HepG2 (cell line): ENCODE data around the gene FUBP3. TPM values are rescaled to one million over a fixed set of nuclear protein-coding genes. Genes with fewer than 3 reads are reported as not detected.

Experiments used
- ATAC-seq: fragments of 200-7000 bp; cut with Tn5 transposase; 3 replicates; pipeline ENCODE4 v1.9.1; 2020; ENCODE audit warnings: mild to moderate bottlenecking, moderate library complexity
- BruUV-seq: library from RNA; stranded (reverse); fragments of 400-500 nt; replicated peaks from 2 replicates; lab custom pipeline; 2021; lab: Mats Ljungman, UMichigan
- CTCF ChIA-PET: fragments of 300-600 bp; formaldehyde crosslinking; extraction: SDS; loops from one replicate; lab custom pipeline; 2021; ENCODE audit warnings: low total read pairs, inconsistent platforms, low intra/inter-chr PET ratio; lab: Yijun Ruan, JAX
- POLR2A ChIA-PET: fragments of 350-600 bp; sonication (Branson Sonifier 250); formaldehyde crosslinking; loops from one replicate; lab custom pipeline; 2020; ENCODE audit warnings: antibody characterized with exemption, inconsistent platforms; lab: Yijun Ruan, JAX
- DNase-seq: peaks from one replicate; pipeline ENCODE4 v3.0.0-alpha.2; 2015; ENCODE audit warnings: low spot score
- FAIRE-seq: peaks from 3 replicates; lab custom pipeline; 2011; peaks lifted over from hg19 to GRCh38; lab: Jason Lieb, UNC
- H2AFZ ChIP-seq: one replicate; pipeline ENCODE4 v1.6.1; 2011; ENCODE audit warnings: low read length, inconsistent platforms
- H3K27ac ChIP-seq: fragments of 300-600 bp; 3 replicates; pipeline ENCODE4 v1.8.0; 2011; ENCODE audit warnings: mixed run types, mild to moderate bottlenecking, mixed read lengths, low read length, inconsistent platforms; ENCODE audit not compliant: insufficient read depth; ENCODE audit errors: extremely low read length
- H3K27me3 ChIP-seq, 2 experiments: fragments of 200-600 bp in 1 of 2; 2 replicates in 1 of 2; 3 replicates in 1 of 2; pipeline versions ENCODE4 v1.6.0 to v1.8.0; 2011; ENCODE audit warnings: low read length in 2 of 2, mild to moderate bottlenecking in 2 of 2, moderate library complexity in 2 of 2, inconsistent platforms in 1 of 2; ENCODE audit not compliant: insufficient read depth in 2 of 2, control insufficient read depth in 1 of 2
- H3K36me3 ChIP-seq, 2 experiments: fragments of 200-600 bp in 1 of 2; replicated peaks in 1 of 2; 2 replicates in 1 of 2; 3 replicates in 1 of 2; pipeline versions ENCODE4 v1.5.1 to v1.8.0; 2011; ENCODE audit warnings: low read length in 2 of 2, inconsistent platforms in 1 of 2; ENCODE audit not compliant: insufficient read depth in 2 of 2, control insufficient read depth in 1 of 2
- H3K4me1 ChIP-seq: 2 replicates; pipeline ENCODE4 v1.5.1; 2012; ENCODE audit warnings: low read length, inconsistent platforms; ENCODE audit not compliant: insufficient read depth
- H3K4me2 ChIP-seq: 2 replicates; pipeline ENCODE4 v1.6.0; 2011; ENCODE audit warnings: low read depth, low read length, inconsistent platforms
- H3K4me3 ChIP-seq, 3 experiments: fragments of 200-600 bp in 1 of 3; sonication (generic), shearing (Covaris generic) in 1 of 3; replicated peaks in 1 of 3; 2 replicates each; pipeline ENCODE4 v1.5.1; 2011 to 2016; ENCODE audit warnings: low read length in 3 of 3, inconsistent platforms in 2 of 3, low read depth in 2 of 3, mild to moderate bottlenecking in 2 of 3, control low read depth in 1 of 3, mixed read lengths in 1 of 3; ENCODE audit not compliant: insufficient read depth in 1 of 3
- H3K79me2 ChIP-seq: one replicate; pipeline ENCODE4 v1.6.1; 2011; ENCODE audit warnings: low read length, inconsistent platforms; ENCODE audit not compliant: insufficient read depth
- H3K9ac ChIP-seq: 2 replicates; pipeline ENCODE4 v1.6.0; 2011; ENCODE audit warnings: mild to moderate bottlenecking, low read depth, low read length, inconsistent platforms; ENCODE audit not compliant: insufficient read depth
- H3K9me3 ChIP-seq: 2 replicates; pipeline ENCODE4 v1.5.1; 2012; ENCODE audit warnings: mild to moderate bottlenecking, low read length
- H4K20me1 ChIP-seq: 2 replicates; pipeline ENCODE4 v1.6.0; 2011; ENCODE audit warnings: inconsistent platforms, mild to moderate bottlenecking, low read length, moderate library complexity; ENCODE audit not compliant: insufficient read depth
- CTCF ChIP-seq: sonication (generic); formaldehyde crosslinking; IDR thresholded peaks from 2 replicates; pipeline ENCODE4 v1.5.0; 2020; ENCODE audit warnings: mild to moderate bottlenecking, missing genetic modification reagents, moderate library complexity
- NFATC3 ChIP-seq: sonication (generic); formaldehyde crosslinking; IDR thresholded peaks from 2 replicates; pipeline ENCODE4 v1.5.1; 2020; ENCODE audit warnings: mild to moderate bottlenecking, missing genetic modification reagents
- SMC3 ChIP-seq: IDR thresholded peaks from 2 replicates; pipeline ENCODE4 v1.6.1; 2011; ENCODE audit warnings: low read length, improper control_type of control experiment
- ZNF101 ChIP-seq: sonication (generic); formaldehyde crosslinking; IDR thresholded peaks from 2 replicates; pipeline ENCODE4 v1.4.0; 2020; ENCODE audit warnings: mild to moderate bottlenecking, low read depth, missing genetic modification reagents, borderline replicate concordance
- ZNF326 ChIP-seq: sonication (generic); formaldehyde crosslinking; IDR thresholded peaks from 2 replicates; pipeline ENCODE4 v1.4.0; 2020; ENCODE audit warnings: missing genetic modification reagents, borderline replicate concordance
- ZNF713 ChIP-seq: sonication (generic); formaldehyde crosslinking; IDR thresholded peaks from 2 replicates; pipeline ENCODE4 v1.4.0; 2020; ENCODE audit warnings: mild to moderate bottlenecking, missing genetic modification reagents
- ZSCAN9 ChIP-seq: IDR thresholded peaks from 2 replicates; pipeline ENCODE4 v1.6.1; 2016; ENCODE audit warnings: borderline replicate concordance
- WGBS: methylation state at CpG from one replicate; pipeline ENCODE4 v1.1.6; 2017; ENCODE audit warnings: low lambda C conversion rate; 5-methylcytosine and 5-hydroxymethylcytosine counted together
- in situ Hi-C: cut with HindIII; loops from 2 replicates; pipeline ENCODE4 v1.10.0; 2017; ENCODE audit warnings: low pct_unique_long_range_greater_than_20kb; ENCODE audit not compliant: extremely low pct_ligation_motif_present
- intact Hi-C: fragments of 100-400 bp; cut with micrococcal nuclease; formaldehyde crosslinking; loops from one replicate; pipeline ENCODE4 v1.10.0; 2022; ENCODE audit not compliant: unreplicated experiment
- polyA plus RNA-seq, 8 experiments: library from polyadenylated mRNA; depleted of rRNA in 3 of 8; stranded (reverse) in 7 of 8; unstranded in 1 of 8; fragments of >200 nt; fragmentation: Illumina TruSeq in 4 of 8; extraction: Trizol in 4 of 8; gene quantifications; 2 replicates each; pipeline versions ENCODE4 v1.2.1 to v1.2.3, GENCODE V29; 2011 to 2016; ENCODE audit warnings: low read depth in 4 of 8, missing spikeins in 1 of 8, mixed read lengths in 1 of 8; ENCODE audit not compliant: insufficient read depth in 1 of 8
- total RNA-seq, 5 experiments: library from RNA; depleted of rRNA; stranded (reverse); fragments of >200 nt; fragmentation: Illumina TruSeq; extraction: Trizol; gene quantifications; 2 replicates each; pipeline ENCODE4 v1.2.3, GENCODE V29; 2016; ENCODE audit warnings: low read depth in 1 of 5
- TF ChIP-seq, protein P1 (sequence below): sonication (generic); formaldehyde crosslinking; IDR thresholded peaks from 2 replicates; pipeline ENCODE4 v1.4.0; 2020; ENCODE audit warnings: missing genetic modification reagents
- TF ChIP-seq, protein P2 (sequence below): conservative IDR thresholded peaks from 2 replicates; pipeline ENCODE4 v1.6.1; 2018; ENCODE audit warnings: missing genetic modification reagents

Gene FUBP3
- total and polyA plus RNA-seq, 2 of the 13 experiments (the other 11 are each of a cell fraction or from before 2014, with no cell fraction given) = 28.7 to 40.0 TPM

GRCh38 chr9:130640681-130641080, 61.3 kb downstream of the FUBP3 start:
- no peaks in the 10 kb centered on the region for H3K79me2 ChIP-seq
- H3K9me3 ChIP-seq = no peaks in the 10 kb centered on the region
- in situ Hi-C loops (no loop called here), intact Hi-C loops (no loop called here)
- no peaks in the 10 kb centered on the region for H4K20me1 ChIP-seq
- H3K9ac ChIP-seq = no peak overlapping the region
- 62% methylated on average over 7 of the region's 7 CpGs for whole genome bisulfite sequencing
- ATAC-seq (peak; percentile 74), DNase-seq (no peak), FAIRE-seq (no peak)
- TF ChIP-seq, protein P1, sequence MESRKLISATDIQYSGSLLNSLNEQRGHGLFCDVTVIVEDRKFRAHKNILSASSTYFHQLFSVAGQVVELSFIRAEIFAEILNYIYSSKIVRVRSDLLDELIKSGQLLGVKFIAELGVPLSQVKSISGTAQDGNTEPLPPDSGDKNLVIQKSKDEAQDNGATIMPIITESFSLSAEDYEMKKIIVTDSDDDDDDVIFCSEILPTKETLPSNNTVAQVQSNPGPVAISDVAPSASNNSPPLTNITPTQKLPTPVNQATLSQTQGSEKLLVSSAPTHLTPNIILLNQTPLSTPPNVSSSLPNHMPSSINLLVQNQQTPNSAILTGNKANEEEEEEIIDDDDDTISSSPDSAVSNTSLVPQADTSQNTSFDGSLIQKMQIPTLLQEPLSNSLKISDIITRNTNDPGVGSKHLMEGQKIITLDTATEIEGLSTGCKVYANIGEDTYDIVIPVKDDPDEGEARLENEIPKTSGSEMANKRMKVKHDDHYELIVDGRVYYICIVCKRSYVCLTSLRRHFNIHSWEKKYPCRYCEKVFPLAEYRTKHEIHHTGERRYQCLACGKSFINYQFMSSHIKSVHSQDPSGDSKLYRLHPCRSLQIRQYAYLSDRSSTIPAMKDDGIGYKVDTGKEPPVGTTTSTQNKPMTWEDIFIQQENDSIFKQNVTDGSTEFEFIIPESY = peak; percentile 45; the same call in 1 of the 2 replicates
- no peak for TF ChIP-seq NFATC3 (CRISPR knock-in tag)
- TF ChIP-seq ZNF326 = no peak
- peak; percentile 36; the same call in 1 of the 2 replicates for TF ChIP-seq CTCF (CRISPR knock-in tag)
- TF ChIP-seq, protein P2, sequence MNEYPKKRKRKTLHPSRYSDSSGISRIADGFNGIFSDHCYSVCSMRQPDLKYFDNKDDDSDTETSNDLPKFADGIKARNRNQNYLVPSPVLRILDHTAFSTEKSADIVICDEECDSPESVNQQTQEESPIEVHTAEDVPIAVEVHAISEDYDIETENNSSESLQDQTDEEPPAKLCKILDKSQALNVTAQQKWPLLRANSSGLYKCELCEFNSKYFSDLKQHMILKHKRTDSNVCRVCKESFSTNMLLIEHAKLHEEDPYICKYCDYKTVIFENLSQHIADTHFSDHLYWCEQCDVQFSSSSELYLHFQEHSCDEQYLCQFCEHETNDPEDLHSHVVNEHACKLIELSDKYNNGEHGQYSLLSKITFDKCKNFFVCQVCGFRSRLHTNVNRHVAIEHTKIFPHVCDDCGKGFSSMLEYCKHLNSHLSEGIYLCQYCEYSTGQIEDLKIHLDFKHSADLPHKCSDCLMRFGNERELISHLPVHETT (CRISPR knock-in tag) = no peak
- TF ChIP-seq ZSCAN9 (CRISPR knock-in tag) = no peak
- no peak for TF ChIP-seq ZNF713 (CRISPR knock-in tag)
- no peak for TF ChIP-seq ZNF101
- TF ChIP-seq SMC3 = no peak
- H3K27ac ChIP-seq = no peak overlapping the region
- no peak overlapping the region for H3K4me2 ChIP-seq
- BruUV-seq = no TSS peak
- no peaks in the 10 kb centered on the region for H3K4me1 ChIP-seq
- no peak overlapping the region for H3K4me3 ChIP-seq
- no peak overlapping the region for H2AFZ ChIP-seq
- ChIA-PET CTCF (no interaction called here), POLR2A (no interaction called here)
- H3K27me3 ChIP-seq = no peaks in the 10 kb centered on the region
- peaks cover 10 to 17% of the 10 kb centered on the region in 2 experiments; a peak in 4 of 5 replicates for H3K36me3 ChIP-seq
